LNCaP clone FGC (cell line): ENCODE data around the gene OR5M8.

Source experiments
- DNase-seq: peaks from one replicate; pipeline ENCODE4 v3.0.0-alpha.2; 2011; ENCODE audit warnings: low read depth
- H3K4me3 ChIP-seq: 2 replicates; pipeline ENCODE4 v1.5.1; 2011; ENCODE audit warnings: mild to moderate bottlenecking, low read depth, low read length, control low read depth
- CTCF ChIP-seq: IDR thresholded peaks from 2 replicates; pipeline ENCODE4 v1.5.1; 2012; ENCODE audit warnings: mild to moderate bottlenecking; ENCODE audit not compliant: control insufficient read depth, insufficient read depth; ENCODE audit errors: extremely low read depth

The OR5M8 gene

GRCh38 chr11:56491270-56491669 lies at the start of gene OR5M8:
Gene OR5M8, minus strand, starts transcription at chr11:56491370. Its CDS starts 0 bp downstream, at chr11:56491370.
- TF ChIP-seq CTCF: no peak
- DNase-seq: no peak
- H3K4me3 ChIP-seq: no peak within 1 kb of the TSS

- DNase-seq: peak; percentile 75
- no peak for TF ChIP-seq CTCF
- no peak overlapping the region for H3K4me3 ChIP-seq
Measured at GRCh38 chr11:56533054-56533740, 42.0 kb upstream of the OR5M8 start.

GRCh38 chr11:56531856-56532255 lies 40.7 kb upstream of the OR5M8 start:
- TF ChIP-seq CTCF: no peak
- DNase-seq: no peak
- H3K4me3 ChIP-seq: no peak overlapping the region

GRCh38 chr11:56522008-56522407 lies 30.8 kb upstream of the OR5M8 start:
- DNase-seq: peak; percentile 31
- TF ChIP-seq CTCF: peak; percentile 59
- no peak overlapping the region for H3K4me3 ChIP-seq

- H3K4me3 ChIP-seq: no peak overlapping the region
- no peak for TF ChIP-seq CTCF
- no peak for DNase-seq
Measured at GRCh38 chr11:56513280-56513679, 22.1 kb upstream of the OR5M8 start.

- DNase-seq: peak; percentile 62
- no peak overlapping the region for H3K4me3 ChIP-seq
- TF ChIP-seq CTCF: no peak
Measured at GRCh38 chr11:56509439-56509838, 18.3 kb upstream of the OR5M8 start.

- no peak overlapping the region for H3K4me3 ChIP-seq
- TF ChIP-seq CTCF: no peak
- no peak for DNase-seq
Measured at GRCh38 chr11:56497010-56497409, 5.8 kb upstream of the OR5M8 start.
